GM12872 (cell line): ENCODE measurements around the gene MON1A.

Source experiments
- CTCF ChIP-seq: IDR thresholded peaks from 3 replicates; pipeline ENCODE4 v1.5.1; 2011; ENCODE audit warnings: low read depth, mild to moderate bottlenecking, low read length, moderate library complexity; ENCODE audit not compliant: insufficient read depth

The MON1A gene

GRCh38 chr3:49929291-49930167 lies at the start of gene MON1A:
Gene MON1A, minus strand, starts transcription at chr3:49929811. Its CDS starts 16,465 bp downstream, at chr3:49913346.
- peak; percentile 36; the same call in 2 of the 3 replicates for TF ChIP-seq CTCF

- TF ChIP-seq CTCF, result no peak
Observed at GRCh38 chr3:49976942-49977341, 47.3 kb upstream of the MON1A start.

- TF ChIP-seq CTCF, result no peak
Observed at GRCh38 chr3:49972656-49973055, 43.0 kb upstream of the MON1A start.

- TF ChIP-seq CTCF, result no peak
Observed at GRCh38 chr3:49968346-49968745, 38.7 kb upstream of the MON1A start.

- no peak for TF ChIP-seq CTCF
Observed at GRCh38 chr3:49967291-49967690, 37.7 kb upstream of the MON1A start.

GRCh38 chr3:49966233-49966942 lies 36.8 kb upstream of the MON1A start:
- TF ChIP-seq CTCF, result no peak

- TF ChIP-seq CTCF, result no peak
Observed at GRCh38 chr3:49955636-49956035, 26.0 kb upstream of the MON1A start.
